Panc1 (cell line): Measurements from ENCODE around the gene LRRC27.

Experiments used
- POLR2AphosphoS5 ChIP-seq: IDR thresholded peaks from 2 replicates; pipeline ENCODE4 v1.6.1; 2012; ENCODE audit warnings: mild to moderate bottlenecking, low read depth, low read length, moderate library complexity
- TCF7L2 ChIP-seq: IDR thresholded peaks from 2 replicates; pipeline ENCODE4 v1.6.1; 2011; ENCODE audit warnings: mild to moderate bottlenecking, low read depth, low read length, inconsistent platforms
- TF ChIP-seq, protein P1 (sequence below): fragments of 450-650 bp; IDR thresholded peaks from 2 replicates; pipeline ENCODE4 v1.5.1; 2017; ENCODE audit warnings: mild to moderate bottlenecking
- TF ChIP-seq, protein P2 (sequence below), 2 experiments: IDR thresholded peaks; 2 replicates each; pipeline ENCODE4 v1.6.1; 2011 to 2012; ENCODE audit warnings: low read depth in 2 of 2, control low read depth in 1 of 2, low read length in 1 of 2, mild to moderate bottlenecking in 1 of 2, moderate library complexity in 1 of 2; ENCODE audit not compliant: insufficient read depth in 1 of 2

- TF ChIP-seq, protein P1, sequence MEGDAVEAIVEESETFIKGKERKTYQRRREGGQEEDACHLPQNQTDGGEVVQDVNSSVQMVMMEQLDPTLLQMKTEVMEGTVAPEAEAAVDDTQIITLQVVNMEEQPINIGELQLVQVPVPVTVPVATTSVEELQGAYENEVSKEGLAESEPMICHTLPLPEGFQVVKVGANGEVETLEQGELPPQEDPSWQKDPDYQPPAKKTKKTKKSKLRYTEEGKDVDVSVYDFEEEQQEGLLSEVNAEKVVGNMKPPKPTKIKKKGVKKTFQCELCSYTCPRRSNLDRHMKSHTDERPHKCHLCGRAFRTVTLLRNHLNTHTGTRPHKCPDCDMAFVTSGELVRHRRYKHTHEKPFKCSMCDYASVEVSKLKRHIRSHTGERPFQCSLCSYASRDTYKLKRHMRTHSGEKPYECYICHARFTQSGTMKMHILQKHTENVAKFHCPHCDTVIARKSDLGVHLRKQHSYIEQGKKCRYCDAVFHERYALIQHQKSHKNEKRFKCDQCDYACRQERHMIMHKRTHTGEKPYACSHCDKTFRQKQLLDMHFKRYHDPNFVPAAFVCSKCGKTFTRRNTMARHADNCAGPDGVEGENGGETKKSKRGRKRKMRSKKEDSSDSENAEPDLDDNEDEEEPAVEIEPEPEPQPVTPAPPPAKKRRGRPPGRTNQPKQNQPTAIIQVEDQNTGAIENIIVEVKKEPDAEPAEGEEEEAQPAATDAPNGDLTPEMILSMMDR, result no peak
- TF ChIP-seq POLR2AphosphoS5 (no peak), TCF7L2 (no peak)
- TF ChIP-seq, protein P2, sequence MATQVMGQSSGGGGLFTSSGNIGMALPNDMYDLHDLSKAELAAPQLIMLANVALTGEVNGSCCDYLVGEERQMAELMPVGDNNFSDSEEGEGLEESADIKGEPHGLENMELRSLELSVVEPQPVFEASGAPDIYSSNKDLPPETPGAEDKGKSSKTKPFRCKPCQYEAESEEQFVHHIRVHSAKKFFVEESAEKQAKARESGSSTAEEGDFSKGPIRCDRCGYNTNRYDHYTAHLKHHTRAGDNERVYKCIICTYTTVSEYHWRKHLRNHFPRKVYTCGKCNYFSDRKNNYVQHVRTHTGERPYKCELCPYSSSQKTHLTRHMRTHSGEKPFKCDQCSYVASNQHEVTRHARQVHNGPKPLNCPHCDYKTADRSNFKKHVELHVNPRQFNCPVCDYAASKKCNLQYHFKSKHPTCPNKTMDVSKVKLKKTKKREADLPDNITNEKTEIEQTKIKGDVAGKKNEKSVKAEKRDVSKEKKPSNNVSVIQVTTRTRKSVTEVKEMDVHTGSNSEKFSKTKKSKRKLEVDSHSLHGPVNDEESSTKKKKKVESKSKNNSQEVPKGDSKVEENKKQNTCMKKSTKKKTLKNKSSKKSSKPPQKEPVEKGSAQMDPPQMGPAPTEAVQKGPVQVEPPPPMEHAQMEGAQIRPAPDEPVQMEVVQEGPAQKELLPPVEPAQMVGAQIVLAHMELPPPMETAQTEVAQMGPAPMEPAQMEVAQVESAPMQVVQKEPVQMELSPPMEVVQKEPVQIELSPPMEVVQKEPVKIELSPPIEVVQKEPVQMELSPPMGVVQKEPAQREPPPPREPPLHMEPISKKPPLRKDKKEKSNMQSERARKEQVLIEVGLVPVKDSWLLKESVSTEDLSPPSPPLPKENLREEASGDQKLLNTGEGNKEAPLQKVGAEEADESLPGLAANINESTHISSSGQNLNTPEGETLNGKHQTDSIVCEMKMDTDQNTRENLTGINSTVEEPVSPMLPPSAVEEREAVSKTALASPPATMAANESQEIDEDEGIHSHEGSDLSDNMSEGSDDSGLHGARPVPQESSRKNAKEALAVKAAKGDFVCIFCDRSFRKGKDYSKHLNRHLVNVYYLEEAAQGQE (IDR thresholded peaks at IDR 0.05; ENCODE audit: insufficient read depth in 1 of 2, low read depth in 2 of 2, low read length in 1 of 2), result no peak
Measured at GRCh38 chr10:132296666-132297443, 35.1 kb upstream of the LRRC27 start.
